Heart left ventricle (tissue), 16 donors: ENCODE results near the gene AFF3. TPM values are rescaled to one million over a fixed set of nuclear protein-coding genes. Genes with fewer than 3 reads are reported as not detected.

ENCODE experiments used
- ATAC-seq, 4 donors: fragments of 200-7000 bp; cut with Tn5 transposase; one replicate each; pipeline ENCODE4 v1.9.1; 2020 to 2022; ENCODE audit warnings: moderate library complexity in 4 of 4, mild to moderate bottlenecking in 3 of 4, moderate number of reproducible peaks in 1 of 4
- DNase-seq, 5 donors: peaks; one replicate each; pipeline ENCODE4 v3.0.0-alpha.2; 2020
- H3K27ac ChIP-seq, 12 donors: fragments of 200-600 bp; sonication (generic) in 4 of 12; one replicate each; pipeline versions ENCODE4 v1.5.0 to v1.8.0; 2016 to 2022; ENCODE audit warnings: mild to moderate bottlenecking in 2 of 12
- H3K27me3 ChIP-seq, 9 donors: fragments of 200-600 bp; sonication (generic) in 2 of 9; one replicate each; pipeline versions ENCODE4 v1.5.1 to v1.8.0; 2016 to 2022; ENCODE audit warnings: mild to moderate bottlenecking in 3 of 9
- H3K36me3 ChIP-seq, 9 donors: fragments of 200-600 bp; sonication (generic) in 2 of 9; one replicate each; pipeline versions ENCODE4 v1.5.0 to v1.8.0; 2018 to 2022; ENCODE audit warnings: mild to moderate bottlenecking in 2 of 9
- H3K4me1 ChIP-seq, 12 donors: fragments of 200-600 bp; sonication (generic) in 4 of 12; one replicate each; pipeline versions ENCODE4 v1.5.0 to v1.8.0; 2016 to 2022; ENCODE audit warnings: mild to moderate bottlenecking in 3 of 12
- H3K4me3 ChIP-seq, 12 donors: fragments of 200-600 bp; sonication (generic) in 4 of 12; one replicate each; pipeline versions ENCODE4 v1.5.0 to v1.8.0; 2017 to 2022; ENCODE audit warnings: mild to moderate bottlenecking in 9 of 12, moderate library complexity in 4 of 12
- H3K9me3 ChIP-seq, 12 donors: fragments of 200-600 bp; sonication (generic) in 4 of 12; one replicate each; pipeline versions ENCODE4 v1.5.0 to v1.8.0; 2016 to 2022; ENCODE audit warnings: mild to moderate bottlenecking in 1 of 12
- CTCF ChIP-seq, 12 donors: fragments of 200-600 bp; sonication (generic) in 4 of 12; IDR thresholded peaks; one replicate each; pipeline versions ENCODE4 v1.5.0 to v1.8.0; 2018 to 2022; ENCODE audit warnings: antibody characterized with exemption in 12 of 12, mild to moderate bottlenecking in 5 of 12
- POLR2A ChIP-seq, 2 donors: fragments of 450-650 bp; IDR thresholded peaks; one replicate each; pipeline ENCODE4 v1.6.1; 2017; ENCODE audit warnings: antibody characterized with exemption in 2 of 2, mild to moderate bottlenecking in 2 of 2, moderate library complexity in 2 of 2
- WGBS, 4 donors: extraction: QIAGEN DNeasy Blood & Tissue Kit in 2 of 4; methylation state at CpG; one replicate each; pipeline versions ENCODE4 v1.1.5 to v1.1.7; 2013 to 2018; 5-methylcytosine and 5-hydroxymethylcytosine counted together
- intact Hi-C, 10 donors: fragments of 100-400 bp; cut with DNase I; formaldehyde crosslinking; loops; one replicate each; pipeline versions ENCODE4 v1.11.1 to v1.14.2; 2022
- polyA plus RNA-seq, 2 donors: library from polyadenylated mRNA; stranded (reverse); fragments of 200-250 nt; gene quantifications; one replicate each; pipeline ENCODE4 v1.2.3, GENCODE V29; 2013
- total RNA-seq, 9 donors: library from RNA; depleted of rRNA in 2 of 9; stranded (reverse); fragments of >200 nt in 2 of 9; fragmentation: NEBNext Ultra II Directional in 3 of 9; extraction: Animal tissue kit (Norgen Biotek cat#: 25700) in 3 of 9; gene quantifications; one replicate each; pipeline versions ENCODE4 v1.1.0 to v1.2.4, GENCODE V29; 2016 to 2023
- donor health status: ischemic (EF 13 %, LVEDD 7.1; RV severe dilation, severe dysfunction).
- donor health status: healthy with polysubstance abuse.
- donor health status: DM: no; HTN: yes; CAD: no.
- donor health status: DM: no; HTN: no; CAD: no.
- donor health status: ischemic (EF 25% LVEDD 6.9; RV normal size, moderate dysfunction).
- donor health status: ischemic (EF 25% LVEDD 5.7; RV mildly dilated, moderate dysfunction).
- donor health status: healthy.
- donor health status: DM: yes; HTN: yes; CAD: no.
- donor health status: ischemic (EF 35%, LVEDD 5.7; RV mildly dilated, moderate dysfunction).
- donor health status: nonischemic (EF 11% LVEDD 7.7; RV severe dilation, severe dysfunction).
- donor health status: DM: yes; HTN: yes; CAD: no.
- donor health status: PGD.
- donor health status: ischemic (EF 29% LVEDD 5.4; RV normal size, mild dysfunction).
- donor health status: nonischemic (EF 23%, LVEDD 6.1; RV moderate dilation, normal function).

AFF3 gene
- total and polyA plus RNA-seq, 11 donors, result 1.3 to 15.5 (median 4.7) TPM

DNA sequence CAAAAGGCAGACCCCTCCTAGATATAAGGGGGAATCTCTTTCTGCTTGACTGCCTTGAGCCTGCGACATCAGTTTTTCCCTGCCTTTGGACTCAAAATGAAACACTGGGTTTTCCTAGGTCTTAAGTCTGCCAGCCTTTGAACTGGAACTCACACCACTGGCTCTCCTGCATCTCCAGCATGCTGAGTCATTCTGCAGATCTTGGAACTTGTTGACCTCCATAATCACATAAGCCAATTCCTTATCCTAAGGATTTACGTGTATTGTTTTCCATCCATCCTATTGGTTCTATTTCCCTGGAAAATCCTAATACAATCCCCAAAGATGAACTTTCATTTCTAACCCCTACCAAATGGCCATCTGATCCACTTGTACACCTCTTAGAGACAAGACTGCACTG is 88.0 kb downstream of the AFF3 start:
- Histone ChIP-seq H3K27ac (no peak overlapping the region), H3K4me3 (no peak overlapping the region), H3K4me1 (peaks cover 0 to 3% (median 0%) of the 10 kb centered on the region in 12 donors), H3K27me3 (no peaks in the 10 kb centered on the region), H3K36me3 (no peaks in the 10 kb centered on the region), H3K9me3 (no peaks in the 10 kb centered on the region)
- DNase-seq, result no peak
- 92 to 96% (median 93%) methylated on average over 2 of the region's 2 CpGs for WGBS, 4 donors
- TF ChIP-seq CTCF (IDR thresholded peaks at IDR 0.05) (no peak), POLR2A (IDR thresholded peaks at IDR 0.05) (no peak)
- ATAC-seq, result no peak
- intact Hi-C loops, result no loop called here

- no peak overlapping the region for H3K4me3 ChIP-seq
- H3K27ac ChIP-seq, result no peak overlapping the region
- ATAC-seq (no peak), DNase-seq (no peak)
- no peaks in the 10 kb centered on the region for H3K36me3 ChIP-seq
- H3K27me3 ChIP-seq, result no peaks in the 10 kb centered on the region
- no peak for TF ChIP-seq CTCF (IDR thresholded peaks at IDR 0.05)
- TF ChIP-seq POLR2A (IDR thresholded peaks at IDR 0.05), result no peak
- no peaks in the 10 kb centered on the region for H3K9me3 ChIP-seq
- H3K4me1 ChIP-seq, result peaks cover 0 to 3% (median 0%) of the 10 kb centered on the region in 12 donors
- intact Hi-C loops, result no loop called here
- WGBS, 4 donors, result 85 to 96% (median 94%) methylated on average over 5 of the region's 5 CpGs
Observed at GRCh38 chr2:100053087-100053885, 89.1 kb downstream of the AFF3 start.

- Histone ChIP-seq H3K4me1 (peaks cover 0 to 1% (median 0%) of the 10 kb centered on the region in 12 donors), H3K9me3 (no peaks in the 10 kb centered on the region), H3K4me3 (no peak overlapping the region), H3K27ac (no peak overlapping the region), H3K36me3 (no peaks in the 10 kb centered on the region), H3K27me3 (no peaks in the 10 kb centered on the region)
- intact Hi-C loops, result no loop called here
- TF ChIP-seq CTCF (IDR thresholded peaks at IDR 0.05), result no peak
- TF ChIP-seq POLR2A (IDR thresholded peaks at IDR 0.05), result no peak
- no peak for DNase-seq
- ATAC-seq, result no peak
- 80 to 90% (median 87%) methylated on average over 4 of the region's 4 CpGs for WGBS, 4 donors
Observed at GRCh38 chr2:100052650-100053049, 89.7 kb downstream of the AFF3 start.

- Histone ChIP-seq H3K27ac (no peak overlapping the region), H3K4me1 (no peaks in the 10 kb centered on the region), H3K9me3 (no peaks in the 10 kb centered on the region), H3K4me3 (no peak overlapping the region), H3K36me3 (no peaks in the 10 kb centered on the region), H3K27me3 (no peaks in the 10 kb centered on the region)
- DNase-seq, result no peak
- TF ChIP-seq CTCF (IDR thresholded peaks at IDR 0.05) (no peak), POLR2A (IDR thresholded peaks at IDR 0.05) (no peak)
- intact Hi-C loops, result no loop called here
- ATAC-seq, result no peak
- 91 to 92% (median 91%) methylated on average over 5 of the region's 5 CpGs for WGBS, 4 donors
Observed at GRCh38 chr2:100051253-100051652, 91.1 kb downstream of the AFF3 start.
